ENCODE results near the gene LIPA. TPM values are rescaled to one million over a fixed set of nuclear protein-coding genes. Genes with fewer than 3 reads are reported as not detected.

LIPA gene
- total RNA-seq (10 to 100 TPM; 26.6 to 94.6 (median 36.1) TPM), polyA plus RNA-seq (100 to 1,000 TPM in 1 of 2 donors, 10 to 100 TPM in 1; 27.5 to 191 TPM)
- long read RNA-seq, donor 1, transcript LIPA-202 (10 exons, 2,782 nt): major isoform, 100 of 128 reads
- long read RNA-seq, donor 1, partial matches to known transcripts: 4 of 128 reads
- long read RNA-seq, donor 1, other reads (novel, unspliced or antisense): 23 of 128 reads
- long read RNA-seq, donor 2, transcript LIPA-202 (10 exons, 2,782 nt): major isoform, 8 of 8 reads
- long read RNA-seq, donor 2, partial matches to known transcripts: 0 of 8 reads
- long read RNA-seq, donor 2, other reads (novel, unspliced or antisense): 0 of 8 reads
- long read RNA-seq, donor 3, transcript LIPA-202 (10 exons, 2,782 nt): major isoform, 42 of 51 reads
- long read RNA-seq, donor 3, partial matches to known transcripts: 5 of 51 reads
- long read RNA-seq, donor 3, other reads (novel, unspliced or antisense): 4 of 51 reads

- Histone ChIP-seq H3K36me3 (no peaks in the 10 kb centered on the region), H3K9me3 (no peaks in the 10 kb centered on the region), H3K27ac (peak within 1 kb of the TSS in 1 of 2 donors; percentile 10), H3K4me3 (peak within 1 kb of the TSS; percentile 90), H3K27me3 (no peaks in the 10 kb centered on the region), H3K4me1 (ENCODE audit: insufficient read depth) (peaks cover 1% of the 10 kb centered on the region)
- intact Hi-C loops (cut with DNase I): no loop called here
- TF ChIP-seq POLR2A (IDR thresholded peaks at IDR 0.05) (no peak), EP300 (IDR thresholded peaks at IDR 0.05) (no peak)
- TF ChIP-seq, protein P1, sequence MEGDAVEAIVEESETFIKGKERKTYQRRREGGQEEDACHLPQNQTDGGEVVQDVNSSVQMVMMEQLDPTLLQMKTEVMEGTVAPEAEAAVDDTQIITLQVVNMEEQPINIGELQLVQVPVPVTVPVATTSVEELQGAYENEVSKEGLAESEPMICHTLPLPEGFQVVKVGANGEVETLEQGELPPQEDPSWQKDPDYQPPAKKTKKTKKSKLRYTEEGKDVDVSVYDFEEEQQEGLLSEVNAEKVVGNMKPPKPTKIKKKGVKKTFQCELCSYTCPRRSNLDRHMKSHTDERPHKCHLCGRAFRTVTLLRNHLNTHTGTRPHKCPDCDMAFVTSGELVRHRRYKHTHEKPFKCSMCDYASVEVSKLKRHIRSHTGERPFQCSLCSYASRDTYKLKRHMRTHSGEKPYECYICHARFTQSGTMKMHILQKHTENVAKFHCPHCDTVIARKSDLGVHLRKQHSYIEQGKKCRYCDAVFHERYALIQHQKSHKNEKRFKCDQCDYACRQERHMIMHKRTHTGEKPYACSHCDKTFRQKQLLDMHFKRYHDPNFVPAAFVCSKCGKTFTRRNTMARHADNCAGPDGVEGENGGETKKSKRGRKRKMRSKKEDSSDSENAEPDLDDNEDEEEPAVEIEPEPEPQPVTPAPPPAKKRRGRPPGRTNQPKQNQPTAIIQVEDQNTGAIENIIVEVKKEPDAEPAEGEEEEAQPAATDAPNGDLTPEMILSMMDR (IDR thresholded peaks at IDR 0.05): no peak
- 0 to 1% (median 0%) methylated on average over 46 to 53 of the region's 53 CpGs for WGBS, 3 donors
- DNase-seq: peak; percentile 94 to 96 (median 95)
These were observed at the start of gene LIPA for GRCh38 chr10:89251409-89252224. Gene LIPA (minus strand): TSS chr10:89251775. CDS start chr10:89247648, 4,127 bp downstream.

GRCh38 chr10:89301232-89301631, 49.7 kb upstream of the LIPA start:
- intact Hi-C loops (cut with DNase I): no loop called here
- TF ChIP-seq, protein P1 (IDR thresholded peaks at IDR 0.05): no peak
- TF ChIP-seq EP300 (IDR thresholded peaks at IDR 0.05): no peak
- no peak for TF ChIP-seq POLR2A (IDR thresholded peaks at IDR 0.05)
- H3K4me3 ChIP-seq: peak overlapping the region; percentile 48
- H3K36me3 ChIP-seq: no peaks in the 10 kb centered on the region
- 6 to 11% (median 9%) methylated on average over 2 of the region's 2 CpGs for WGBS, 3 donors
- H3K4me1 ChIP-seq (ENCODE audit: insufficient read depth): peaks cover 11% of the 10 kb centered on the region
- no peak for DNase-seq
- H3K27ac ChIP-seq: peak overlapping the region; percentile 65 to 88
- no peaks in the 10 kb centered on the region for H3K27me3 ChIP-seq
- no peaks in the 10 kb centered on the region for H3K9me3 ChIP-seq

DNA sequence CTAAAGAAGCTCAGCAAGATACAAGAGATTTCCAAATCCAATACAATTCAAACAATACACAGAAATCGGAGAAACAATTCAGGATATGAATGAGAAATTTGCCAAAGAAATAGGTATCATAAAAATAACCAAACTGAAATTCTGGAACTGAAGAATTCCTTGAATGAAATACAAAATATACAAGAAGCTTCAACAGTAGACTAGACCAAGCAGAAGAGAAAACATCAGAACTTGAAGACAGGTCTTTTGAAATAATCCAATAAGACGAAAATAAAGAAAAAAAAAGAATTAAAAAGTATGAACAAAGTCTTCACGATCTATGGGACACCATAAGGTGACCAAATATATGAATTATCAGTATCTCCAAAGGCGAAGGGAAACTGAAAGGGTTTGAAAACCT, 47.5 kb upstream of the LIPA start:
- Histone ChIP-seq H3K4me1 (ENCODE audit: insufficient read depth) (peaks cover 13% of the 10 kb centered on the region), H3K9me3 (no peaks in the 10 kb centered on the region), H3K4me3 (no peak overlapping the region), H3K36me3 (no peaks in the 10 kb centered on the region), H3K27me3 (no peaks in the 10 kb centered on the region), H3K27ac (no peak overlapping the region)
- TF ChIP-seq, protein P1 (IDR thresholded peaks at IDR 0.05): no peak
- TF ChIP-seq EP300 (IDR thresholded peaks at IDR 0.05) (no peak), POLR2A (IDR thresholded peaks at IDR 0.05) (no peak)
- 86 to 94% (median 94%) methylated on average over 4 of the region's 4 CpGs for WGBS, 3 donors
- intact Hi-C loops (cut with DNase I): loop anchor here in 1 of 4 donors (5.0 kb wide), 1 partner anchor 597 kb away; no protein-coding TSS in a partner anchor
- DNase-seq: no peak

DNA sequence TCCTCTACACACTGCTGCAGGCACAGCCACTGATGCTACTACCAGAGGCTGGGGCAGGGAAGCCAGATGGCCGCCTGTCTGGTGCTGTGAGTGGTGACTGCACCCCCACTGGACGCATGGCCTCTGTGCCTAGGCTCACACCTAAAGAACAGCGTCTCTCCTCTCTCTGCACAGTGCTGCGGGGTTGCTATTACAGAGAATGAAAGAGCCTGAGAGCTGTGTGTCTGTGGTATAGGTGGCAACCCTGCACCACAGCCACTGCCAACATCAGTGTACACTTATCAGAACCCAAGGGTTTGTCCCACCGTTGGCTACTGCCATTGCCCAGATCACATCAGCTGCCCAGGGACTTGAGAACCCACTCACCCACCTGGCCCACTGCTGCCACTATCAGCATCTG, 46.2 kb upstream of the LIPA start:
- WGBS, 3 donors: 94 to 97% (median 96%) methylated on average over 5 of the region's 5 CpGs
- intact Hi-C loops (cut with DNase I): loop anchor here in 1 of 4 donors (5.0 kb wide), 1 partner anchor 595 kb away; no protein-coding TSS in a partner anchor
- TF ChIP-seq POLR2A (IDR thresholded peaks at IDR 0.05): no peak
- no peak for TF ChIP-seq EP300 (IDR thresholded peaks at IDR 0.05)
- TF ChIP-seq, protein P1 (IDR thresholded peaks at IDR 0.05): no peak

More for the DNA sequence above, 46.2 kb upstream of the LIPA start:
- Histone ChIP-seq H3K36me3 (no peaks in the 10 kb centered on the region), H3K4me1 (ENCODE audit: insufficient read depth) (peaks cover 7% of the 10 kb centered on the region), H3K27ac (no peak overlapping the region), H3K4me3 (no peak overlapping the region), H3K9me3 (no peaks in the 10 kb centered on the region), H3K27me3 (no peaks in the 10 kb centered on the region)
- no peak for DNase-seq
